Activated CD4-positive, alpha-beta T cell treated with anti-CD3 and anti-CD28 coated beads, Interleukin-2, amount 50 U/mL, for 1 hour (primary cell): ENCODE data around the gene DNASE2B.

Source experiments
- DNase-seq: peaks from one replicate; pipeline ENCODE4 v3.0.0-alpha.2; 2020

Gene DNASE2B

GRCh38 chr1:84398175-84399155, at the start of gene DNASE2B:
DNASE2B (plus strand) TSS chr1:84398484; CDS start chr1:84398565, 81 bp downstream.
- DNase-seq, result no peak

DNA sequence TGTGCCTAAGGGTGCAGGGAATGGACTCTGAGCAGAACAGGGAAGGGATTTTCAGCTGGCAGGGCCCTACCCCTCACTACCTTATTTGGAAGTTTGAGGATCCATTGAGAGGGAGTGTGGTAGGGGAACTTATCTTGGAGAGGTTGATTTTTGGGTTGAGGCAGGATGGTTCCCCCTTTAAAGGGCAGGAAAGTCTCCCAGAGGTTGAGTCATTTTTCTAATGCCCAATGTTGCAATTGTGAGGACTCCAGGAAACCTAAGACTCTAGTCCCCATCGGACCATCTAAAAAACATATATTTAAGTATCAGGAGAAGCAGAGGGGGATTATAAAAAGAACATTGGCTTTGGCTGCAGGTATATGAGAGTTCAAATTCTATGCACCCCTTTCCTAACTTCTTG, 49.5 kb upstream of the DNASE2B start:
- DNase-seq, result no peak

DNA sequence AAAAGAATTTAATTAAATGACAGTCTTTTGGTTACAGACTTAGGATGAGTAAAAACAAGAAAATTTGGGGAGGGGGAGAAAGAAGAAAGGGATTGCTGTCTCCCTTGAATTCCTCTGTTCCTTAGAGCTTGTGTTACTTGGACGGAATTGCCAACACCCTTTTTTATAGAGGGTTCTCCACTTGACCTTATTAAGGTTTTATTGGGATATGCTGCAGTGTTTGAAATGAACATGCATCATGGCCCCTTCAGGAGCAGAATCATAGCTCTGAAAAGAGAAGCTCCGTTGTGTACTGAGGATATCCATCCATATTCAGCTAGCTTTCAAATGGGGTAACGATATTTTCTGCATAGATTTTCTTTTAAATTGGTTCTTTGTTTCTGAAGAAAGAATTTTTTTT, 48.2 kb upstream of the DNASE2B start:
- no peak for DNase-seq

DNA sequence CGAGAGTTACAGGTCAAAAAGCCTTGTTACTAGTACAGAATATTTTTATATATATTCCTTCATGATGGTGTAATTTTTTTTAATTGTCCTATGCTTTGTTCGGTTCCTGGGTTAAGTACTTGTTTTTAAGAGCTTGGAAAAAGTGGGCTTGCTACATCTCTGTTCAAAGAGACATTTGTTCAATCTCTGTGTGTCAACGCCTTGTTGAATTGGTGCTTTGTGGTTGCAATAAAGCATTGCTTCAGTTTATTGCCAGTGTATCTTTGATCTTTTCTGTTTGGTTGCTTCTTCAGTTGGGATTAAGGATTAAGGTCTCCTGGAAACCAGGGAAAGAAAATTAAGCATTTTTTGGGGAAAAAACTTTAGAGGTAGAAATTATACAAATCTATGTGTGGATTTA, 47.7 kb upstream of the DNASE2B start:
- DNase-seq, result no peak

GRCh38 chr1:84352298-84353106, 45.8 kb upstream of the DNASE2B start:
- DNase-seq, result no peak

DNA sequence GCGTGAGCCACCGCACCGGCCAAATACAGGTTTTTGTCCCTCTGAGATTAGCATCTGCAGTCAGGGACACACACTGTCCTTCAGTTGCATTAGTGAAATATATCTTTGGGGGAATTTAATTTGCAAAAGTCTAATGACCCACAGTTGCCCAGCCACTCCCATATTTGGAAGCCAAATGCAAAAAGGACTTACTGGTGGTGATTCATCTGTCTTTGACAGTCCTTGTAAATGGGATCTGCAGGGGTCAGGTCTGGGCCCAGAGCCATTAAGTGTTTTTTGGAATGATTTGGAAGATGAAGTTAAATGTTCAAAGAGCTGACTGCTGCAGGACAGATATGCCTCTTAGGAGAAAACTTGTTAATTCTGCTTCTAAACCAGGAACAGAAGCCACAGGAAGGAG, 44.6 kb upstream of the DNASE2B start:
- no peak for DNase-seq

- no peak for DNase-seq
Observed at GRCh38 chr1:84355556-84355955, 42.7 kb upstream of the DNASE2B start.

DNA sequence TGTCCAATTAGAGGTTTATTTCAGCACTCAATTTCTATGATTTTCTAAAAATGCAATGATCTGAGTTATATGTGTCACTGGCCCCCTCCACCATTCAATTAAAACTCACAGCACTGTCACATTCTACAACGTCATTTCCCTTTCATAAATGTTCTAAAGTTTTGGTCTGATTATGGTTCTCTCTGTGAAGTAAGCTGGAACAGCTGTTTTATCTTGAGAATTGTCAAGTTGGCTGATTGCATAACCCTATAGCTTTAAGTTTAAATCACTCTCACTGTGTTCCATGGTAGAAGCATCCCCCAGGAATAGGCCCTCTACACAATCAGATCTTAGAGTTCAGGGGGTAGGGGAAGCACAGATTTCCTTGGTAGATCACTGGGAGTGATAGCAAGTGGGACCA, 41.4 kb upstream of the DNASE2B start:
- DNase-seq, result no peak

DNA sequence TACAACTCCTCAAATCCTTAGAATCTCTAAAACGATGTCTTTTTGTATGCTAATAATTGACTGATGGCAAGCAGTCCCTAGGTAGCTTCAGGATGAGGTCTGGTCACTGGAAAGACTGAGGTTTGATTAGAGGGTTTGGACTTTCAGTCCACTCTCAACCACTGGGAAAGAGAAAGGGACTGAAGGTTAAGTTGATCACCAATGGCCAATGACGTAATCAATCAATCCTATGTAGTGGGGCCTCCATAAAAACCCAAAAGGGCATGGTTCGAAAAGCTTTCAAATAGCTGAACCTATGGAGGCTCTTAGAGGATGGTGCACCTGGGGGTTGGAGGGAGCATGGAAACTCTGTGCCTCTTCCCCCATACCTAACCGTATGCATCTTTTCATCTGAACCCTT, 39.6 kb upstream of the DNASE2B start:
- no peak for DNase-seq

GRCh38 chr1:84360316-84360715, 38.0 kb upstream of the DNASE2B start:
- DNase-seq, result no peak

- no peak for DNase-seq
Observed at GRCh38 chr1:84361796-84362195, 36.5 kb upstream of the DNASE2B start.

DNA sequence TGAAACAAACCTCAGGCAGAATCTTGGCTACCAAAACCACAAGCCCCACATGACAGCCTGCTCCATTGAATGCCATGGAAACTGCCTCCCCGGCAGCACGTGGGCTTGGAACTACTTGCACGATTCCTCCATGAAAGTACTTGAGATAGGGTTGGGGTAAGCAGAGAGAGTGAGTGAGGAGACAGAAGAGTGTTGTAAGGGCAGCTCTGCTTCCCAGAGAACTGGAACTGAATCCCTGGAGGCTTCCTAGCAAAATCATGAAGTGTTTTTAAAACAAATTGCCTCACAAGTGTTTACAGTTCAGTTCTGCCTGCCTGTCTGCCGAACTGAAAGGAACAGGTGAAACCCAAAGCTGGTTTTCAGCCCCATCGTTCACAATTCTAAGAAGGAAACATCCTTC, 35.3 kb upstream of the DNASE2B start:
- no peak for DNase-seq

DNA sequence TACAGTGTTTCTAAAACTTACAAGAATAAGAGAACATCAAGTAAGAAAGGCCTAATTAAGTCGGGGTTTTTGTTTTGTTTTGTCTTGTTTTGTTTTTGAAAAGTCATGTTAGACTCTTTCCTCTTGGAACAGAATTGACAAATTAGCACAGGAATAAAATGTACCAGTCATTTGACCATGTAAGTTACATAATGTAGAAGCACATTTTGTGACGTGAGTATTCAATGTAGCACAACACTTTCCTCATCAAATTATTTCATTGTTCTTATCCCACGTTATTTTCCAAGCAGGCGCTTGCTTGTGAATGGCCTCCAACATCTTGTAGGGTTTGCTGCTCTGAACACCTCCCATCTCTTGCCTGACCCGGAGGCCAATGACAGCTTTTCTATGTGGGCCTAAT, 34.7 kb upstream of the DNASE2B start:
- no peak for DNase-seq

- DNase-seq, result no peak
Observed at GRCh38 chr1:84365225-84366221, 32.8 kb upstream of the DNASE2B start.

- DNase-seq, result no peak
Observed at GRCh38 chr1:84366786-84367185, 31.5 kb upstream of the DNASE2B start.

DNA sequence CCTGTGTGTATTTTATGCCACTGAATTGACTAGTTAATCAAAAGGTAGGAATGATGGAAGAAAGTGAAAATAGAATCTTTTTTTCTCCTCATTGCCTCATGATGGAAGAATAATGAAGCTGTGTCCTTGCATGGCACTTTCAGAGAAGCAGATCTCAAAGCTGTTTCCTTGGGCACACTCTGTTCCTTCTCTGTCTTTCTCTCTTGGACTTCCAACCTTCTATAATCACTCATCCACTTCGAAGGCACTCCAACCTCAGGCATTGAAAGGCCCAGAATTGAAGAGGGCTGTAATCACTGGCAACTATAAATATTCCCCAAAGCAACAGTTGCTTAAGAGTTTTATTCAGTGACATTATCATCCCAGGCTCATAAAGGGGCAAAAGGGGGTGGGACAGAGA, 31.1 kb upstream of the DNASE2B start:
- no peak for DNase-seq

GRCh38 chr1:84368441-84368840, 29.8 kb upstream of the DNASE2B start:
- no peak for DNase-seq

GRCh38 chr1:84370266-84370665, 28.0 kb upstream of the DNASE2B start:
- no peak for DNase-seq

DNA sequence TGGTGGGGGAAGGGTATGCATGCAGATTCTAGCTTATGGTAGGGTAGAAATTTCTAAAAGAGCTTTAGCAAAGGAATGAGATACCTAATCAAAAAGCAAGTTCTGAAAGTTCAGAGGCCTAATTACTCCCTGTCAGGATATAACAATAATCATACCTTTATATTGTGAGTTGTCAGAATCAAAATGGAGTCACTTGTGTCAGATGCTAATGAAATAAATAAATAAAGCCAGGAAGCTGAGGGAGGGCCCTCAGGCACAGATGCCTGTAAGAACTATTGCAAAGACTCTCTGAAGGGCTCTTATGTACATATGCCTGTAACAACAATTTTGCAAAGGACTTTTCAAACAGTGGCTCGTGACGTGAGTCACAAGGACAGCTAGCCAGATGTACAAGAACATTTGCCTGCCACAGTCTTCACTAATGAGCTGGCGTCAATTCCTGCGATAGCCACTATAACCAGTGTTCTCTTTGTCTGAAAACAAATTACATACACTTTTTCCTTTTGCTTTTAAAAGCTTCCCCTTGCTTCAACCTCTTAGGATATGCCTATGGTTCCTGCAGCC, 27.4 kb upstream of the DNASE2B start:
- no peak for DNase-seq

DNA sequence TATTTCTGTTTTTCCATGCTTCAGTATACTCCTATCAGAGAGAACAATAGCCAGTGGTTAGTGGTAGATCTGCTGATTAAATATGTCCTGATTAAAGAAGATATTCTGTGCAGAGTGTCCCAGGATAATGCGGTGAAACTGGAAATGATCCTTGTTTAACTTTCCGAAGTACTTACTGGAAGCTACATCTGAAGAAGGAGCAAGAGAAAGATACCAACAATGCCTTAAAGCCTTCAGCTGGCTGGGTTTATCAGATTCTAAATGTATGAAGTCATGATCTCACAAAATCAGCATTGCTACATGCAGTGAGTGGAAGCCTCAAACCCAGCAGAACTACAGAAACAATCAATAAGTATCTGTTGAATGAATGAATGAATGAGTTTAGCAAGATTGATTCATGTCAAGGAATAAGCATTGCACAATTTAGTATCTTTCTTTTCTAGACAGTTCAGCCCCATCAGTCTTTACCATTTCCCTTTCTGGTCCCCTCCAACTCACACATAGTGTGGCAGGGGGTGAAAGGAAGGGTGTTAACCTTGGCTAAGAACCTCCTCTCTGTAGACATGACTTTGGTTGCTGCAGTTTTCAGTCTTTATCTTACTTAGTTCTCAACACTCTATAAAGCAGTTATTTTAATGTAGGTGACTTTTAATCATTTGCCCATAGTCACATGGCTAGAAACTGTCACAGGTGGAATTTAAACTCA, 24.7 kb upstream of the DNASE2B start:
- DNase-seq, result no peak

DNA sequence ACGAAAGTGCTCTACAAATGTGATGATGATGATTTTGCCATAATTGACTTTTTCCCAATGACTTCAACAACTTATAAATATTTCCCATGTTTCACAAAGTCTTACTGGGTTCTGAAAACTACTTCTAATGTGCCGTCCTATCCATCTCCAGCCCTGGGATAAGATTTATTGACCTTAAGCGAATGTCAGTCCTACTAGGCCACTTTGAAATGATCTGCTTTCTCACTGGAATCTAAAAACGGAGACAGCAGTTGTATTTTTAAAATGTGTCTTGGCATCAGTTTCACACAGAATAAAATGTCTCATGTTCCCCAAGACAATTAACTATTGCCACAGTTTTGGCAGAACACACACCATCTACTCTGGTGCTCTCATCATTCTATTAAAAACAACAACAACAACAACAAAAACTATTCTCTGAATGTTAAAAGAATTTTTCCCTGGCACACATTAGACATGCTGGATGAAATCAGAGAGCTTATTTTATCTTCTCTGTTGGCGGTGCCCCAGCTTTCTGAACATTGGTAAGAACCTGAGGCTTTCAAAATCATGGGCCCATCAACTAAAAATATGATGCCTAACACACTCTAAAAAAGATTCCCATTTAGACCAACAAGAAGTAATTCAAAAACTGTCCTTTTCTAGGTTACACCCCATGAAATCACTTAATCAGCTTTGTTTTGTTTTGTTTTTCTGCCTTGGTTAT, 23.1 kb upstream of the DNASE2B start:
- no peak for DNase-seq
